ENCODE data around the gene ADCY4.

DNA sequence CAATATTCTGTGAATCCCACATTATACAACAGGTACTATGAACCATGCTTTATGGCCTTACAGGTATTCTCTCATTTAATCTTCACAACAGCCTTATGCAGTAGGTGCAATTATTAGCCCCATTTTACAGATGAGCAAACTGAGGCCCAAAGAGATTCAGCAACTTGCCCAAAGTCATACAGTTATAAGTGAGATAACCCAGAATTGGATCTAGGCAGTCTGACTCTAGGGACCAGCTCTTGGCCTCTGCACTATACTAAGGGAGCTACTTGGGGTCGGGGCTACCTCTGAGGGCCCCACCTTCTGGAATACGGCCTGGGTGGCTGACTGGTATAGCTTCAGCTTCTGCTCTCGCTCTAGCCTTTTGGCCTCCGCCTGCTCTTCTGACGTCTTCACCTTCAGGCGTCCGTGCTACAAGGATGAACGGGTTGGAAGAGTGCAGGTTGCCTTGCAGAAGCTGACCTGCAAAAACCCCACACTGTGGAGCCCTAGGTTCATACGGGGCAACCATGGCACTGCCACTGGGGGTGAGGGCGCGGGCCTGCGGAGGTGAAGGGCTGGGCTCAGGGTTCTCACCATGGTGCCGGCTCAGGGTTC lies 64.2 kb downstream of the ADCY4 start:
- TF ChIP-seq IRF3 (IDR thresholded peaks at IDR 0.05) (no peak), NR2C2 (IDR thresholded peaks at IDR 0.05; ENCODE audit: borderline replicate concordance, control insufficient read depth, insufficient read length, low read depth) (no peak), POLR2AphosphoS5 (IDR thresholded peaks at IDR 0.05; ENCODE audit: low read length) (no peak), MEF2B (IDR thresholded peaks at IDR 0.05; ENCODE audit: partially characterized antibody, poor library complexity, severe bottlenecking) (no peak), MAX (IDR thresholded peaks at IDR 0.05; ENCODE audit: low read depth, low read length) (no peak; the same call in 1 of the 2 replicates)
